GOT3 (cell line): Measurements from ENCODE around the gene MOGAT3.

Source experiments
- DNase-seq: peaks from one replicate; lab custom pipeline; 2025; ENCODE audit warnings: mixed read lengths; lab: John Stamatoyannopoulos, UW

The MOGAT3 gene

GRCh38 chr7:101200862-101201599 is at the start of gene MOGAT3:
Gene MOGAT3 (minus strand): TSS chr7:101201036. CDS start chr7:101200854, 182 bp downstream.
- DNase-seq, result no peak

GRCh38 chr7:101250324-101250723 is 49.5 kb upstream of the MOGAT3 start:
- no peak for DNase-seq

- DNase-seq, result no peak
Observed at GRCh38 chr7:101248276-101248675, 47.4 kb upstream of the MOGAT3 start.

- DNase-seq, result no peak
Observed at GRCh38 chr7:101245147-101245668, 44.4 kb upstream of the MOGAT3 start.

GRCh38 chr7:101244375-101245146 is 43.7 kb upstream of the MOGAT3 start, which contains the start of gene FIS1:
Gene FIS1 (minus strand): TSS chr7:101245081. CDS start chr7:101245004, 77 bp downstream.
- peak; percentile 84 for DNase-seq

GRCh38 chr7:101243646-101244374 is 43.0 kb upstream of the MOGAT3 start:
- DNase-seq, result no peak

GRCh38 chr7:101241443-101242349 is 40.9 kb upstream of the MOGAT3 start:
- no peak for DNase-seq

GRCh38 chr7:101241015-101241363 is 40.2 kb upstream of the MOGAT3 start:
- no peak for DNase-seq

- DNase-seq, result no peak
Observed at GRCh38 chr7:101240226-101241014, 39.6 kb upstream of the MOGAT3 start.

- DNase-seq, result no peak
Observed at GRCh38 chr7:101239951-101240220, 39.0 kb upstream of the MOGAT3 start.

- DNase-seq, result no peak
Observed at GRCh38 chr7:101239191-101239950, 38.5 kb upstream of the MOGAT3 start.

- no peak for DNase-seq
Observed at GRCh38 chr7:101238226-101239182, 37.7 kb upstream of the MOGAT3 start.

GRCh38 chr7:101237206-101238067 is 36.6 kb upstream of the MOGAT3 start, which contains the start of gene CLDN15:
Gene CLDN15 (minus strand): TSS chr7:101237802. CDS start chr7:101237581, 221 bp downstream.
- DNase-seq, result no peak

- no peak for DNase-seq
Observed at GRCh38 chr7:101236292-101236835, 35.5 kb upstream of the MOGAT3 start.

GRCh38 chr7:101235522-101235921 is 34.7 kb upstream of the MOGAT3 start:
- no peak for DNase-seq

GRCh38 chr7:101235050-101235449 is 34.2 kb upstream of the MOGAT3 start:
- DNase-seq, result no peak

GRCh38 chr7:101234636-101235035 is 33.8 kb upstream of the MOGAT3 start:
- DNase-seq, result no peak
